A549 (cell line): ENCODE data around the gene ARHGEF10L. TPM values are rescaled to one million over a fixed set of nuclear protein-coding genes. Genes with fewer than 3 reads are reported as not detected.
A peak's percentile ranks its signal among the peaks of the same experiment; 100 is the strongest.

Experiments
- ATAC-seq, 2 experiments: fragments of 200-7000 bp in 1 of 2; fragments of >200 bp in 1 of 2; cut with Nextera tagmentation in 1 of 2; cut with Tn5 transposase in 1 of 2; 3 replicates each; pipeline versions ENCODE4 v1.8.0 to v1.9.1; 2018 to 2020; ENCODE audit warnings: mild to moderate bottlenecking in 1 of 2, moderate library complexity in 1 of 2
- CTCF ChIA-PET: fragments of 300-600 bp; sonication (Branson Sonifier 250); formaldehyde crosslinking; extraction: SDS; loops from one replicate; lab custom pipeline; 2021; ENCODE audit warnings: antibody characterized with exemption, inconsistent platforms; lab: Yijun Ruan, JAX
- POLR2A ChIA-PET: fragments of 350-600 bp; formaldehyde crosslinking; extraction: SDS; loops from one replicate; lab custom pipeline; 2021; ENCODE audit warnings: antibody characterized with exemption, inconsistent platforms; lab: Yijun Ruan, JAX
- DNase-seq, 2 experiments: peaks; one replicate each; pipeline versions ENCODE4 v3.0.0 to v3.0.0-alpha.2; 2011 to 2016; ENCODE audit warnings: low read depth in 1 of 2, low spot score in 1 of 2
- FAIRE-seq: peaks from 2 replicates; lab custom pipeline; 2011; peaks lifted over from hg19 to GRCh38; lab: Jason Lieb, UNC
- H3K27ac ChIP-seq, 2 experiments: fragments of >200 bp; sonication (Bioruptor Twin); formaldehyde crosslinking; 3 replicates each; pipeline ENCODE4 v1.5.1; 2016 to 2017
- H3K4me1 ChIP-seq: fragments of >200 bp; sonication (Bioruptor Twin); formaldehyde crosslinking; 3 replicates; pipeline ENCODE4 v1.6.1; 2016
- H3K4me2 ChIP-seq: fragments of >200 bp; sonication (Bioruptor Twin); formaldehyde crosslinking; 3 replicates; pipeline ENCODE4 v1.6.1; 2016
- H3K4me3 ChIP-seq: fragments of >200 bp; sonication (Bioruptor Twin); formaldehyde crosslinking; 3 replicates; pipeline ENCODE4 v1.5.1; 2016
- H3K9me3 ChIP-seq: fragments of >200 bp; sonication (Bioruptor Twin); formaldehyde crosslinking; 3 replicates; pipeline ENCODE4 v1.6.1; 2016
- BCL3 ChIP-seq: fragments of >200 bp; sonication (Bioruptor Twin); formaldehyde crosslinking; IDR thresholded peaks from 3 replicates; pipeline ENCODE4 v1.6.1; 2016
- CBX8 ChIP-seq: fragments of 200-600 bp; sonication (generic); IDR thresholded peaks from 2 replicates; pipeline ENCODE4 v1.6.1; 2016
- CEBPB ChIP-seq, 2 experiments: fragments of >200 bp in 1 of 2; sonication (Bioruptor Twin) in 1 of 2; formaldehyde crosslinking in 1 of 2; IDR thresholded peaks; 2 replicates each; pipeline ENCODE4 v1.6.1; 2012 to 2016
- CHD4 ChIP-seq: fragments of 200-600 bp; sonication (generic); IDR thresholded peaks from 2 replicates; pipeline ENCODE4 v1.6.1; 2016; ENCODE audit warnings: antibody characterized with exemption, mild to moderate bottlenecking, borderline replicate concordance
- CTCF ChIP-seq: fragments of >200 bp; sonication (Bioruptor Twin); formaldehyde crosslinking; IDR thresholded peaks from 3 replicates; pipeline ENCODE4 v1.5.1; 2016
- ELK1 ChIP-seq: fragments of 150-350 bp; IDR thresholded peaks from 2 replicates; pipeline ENCODE4 v1.6.1; 2014; ENCODE audit warnings: low read depth, mild to moderate bottlenecking, low read length
- EP300 ChIP-seq, 2 experiments: fragments of >200 bp; sonication (Bioruptor Twin); formaldehyde crosslinking; IDR thresholded peaks; 2 replicates in 1 of 2; 3 replicates in 1 of 2; pipeline ENCODE4 v1.6.1; 2016 to 2017
- FOSL2 ChIP-seq, 2 experiments: fragments of 450-650 bp in 1 of 2; fragments of >200 bp in 1 of 2; sonication (Bioruptor Twin) in 1 of 2; formaldehyde crosslinking; IDR thresholded peaks; 2 replicates each; pipeline versions ENCODE4 v1.5.0 to v1.6.1; 2016 to 2020; ENCODE audit warnings: mild to moderate bottlenecking in 1 of 2, moderate library complexity in 1 of 2
- GATA3 ChIP-seq: IDR thresholded peaks from 2 replicates; pipeline ENCODE4 v1.6.1; 2012; ENCODE audit warnings: borderline replicate concordance
- HDAC2 ChIP-seq: fragments of 200-600 bp; sonication (generic); IDR thresholded peaks from 2 replicates; pipeline ENCODE4 v1.6.1; 2016
- HEYL ChIP-seq: fragments of 250-450 bp; sonication (Bioruptor Pico); IDR thresholded peaks from 2 replicates; pipeline ENCODE4 v1.8.0; 2021; ENCODE audit warnings: mild to moderate bottlenecking, moderate library complexity
- HMGXB4 ChIP-seq: fragments of 250-450 bp; sonication (Bioruptor Pico); IDR thresholded peaks from 2 replicates; pipeline ENCODE4 v1.5.0; 2021; ENCODE audit warnings: mild to moderate bottlenecking, moderate library complexity, borderline replicate concordance
- HOXA7 ChIP-seq: fragments of 250-450 bp; sonication (Bioruptor Pico); IDR thresholded peaks from 2 replicates; pipeline ENCODE4 v1.5.0; 2020; ENCODE audit warnings: mild to moderate bottlenecking, moderate library complexity
- HOXB13 ChIP-seq: fragments of 250-450 bp; sonication (Bioruptor Pico); IDR thresholded peaks from 2 replicates; pipeline ENCODE4 v1.5.0; 2020; ENCODE audit warnings: low read depth, mild to moderate bottlenecking, moderate library complexity
- JUN ChIP-seq, 2 experiments: fragments of >200 bp; sonication (Bioruptor Twin); formaldehyde crosslinking; IDR thresholded peaks; 2 replicates in 1 of 2; 3 replicates in 1 of 2; pipeline ENCODE4 v1.6.1; 2016 to 2017
- JUNB ChIP-seq: fragments of >200 bp; sonication (Bioruptor Twin); formaldehyde crosslinking; IDR thresholded peaks from 2 replicates; pipeline ENCODE4 v1.6.1; 2016
- MYC ChIP-seq: IDR thresholded peaks from 2 replicates; pipeline ENCODE4 v1.6.1; 2012; ENCODE audit warnings: mild to moderate bottlenecking, inconsistent platforms, low read length, improper control_type of control experiment, borderline replicate concordance
- PHF8 ChIP-seq: fragments of 200-600 bp; sonication (generic); IDR thresholded peaks from 2 replicates; pipeline ENCODE4 v1.6.1; 2016; ENCODE audit warnings: low read depth, mild to moderate bottlenecking, antibody characterized with exemption, moderate library complexity, borderline replicate concordance
- RAD21 ChIP-seq, 2 experiments: fragments of >200 bp in 1 of 2; sonication (Bioruptor Twin) in 1 of 2; formaldehyde crosslinking in 1 of 2; IDR thresholded peaks in 1 of 2; conservative IDR thresholded peaks in 1 of 2; 2 replicates in 1 of 2; 3 replicates in 1 of 2; pipeline ENCODE4 v1.6.1; 2012 to 2018; ENCODE audit warnings: inconsistent platforms in 1 of 2
- RARB ChIP-seq: fragments of 250-450 bp; sonication (Bioruptor Pico); IDR thresholded peaks from 2 replicates; pipeline ENCODE4 v1.8.0; 2021; ENCODE audit warnings: mild to moderate bottlenecking, moderate library complexity
- RFX5 ChIP-seq: fragments of 450-650 bp; IDR thresholded peaks from 2 replicates; pipeline ENCODE4 v1.7.1; 2014; ENCODE audit warnings: antibody characterized with exemption, mild to moderate bottlenecking, moderate library complexity
- SMC3 ChIP-seq: fragments of >200 bp; sonication (Bioruptor Twin); formaldehyde crosslinking; IDR thresholded peaks from 3 replicates; pipeline ENCODE4 v1.6.1; 2018; ENCODE audit warnings: inconsistent platforms
- TP53 ChIP-seq: fragments of 250-450 bp; sonication (Bioruptor Pico); IDR thresholded peaks from 2 replicates; pipeline ENCODE4 v1.5.0; 2021; ENCODE audit warnings: mild to moderate bottlenecking, moderate library complexity
- ZC3H11A ChIP-seq: fragments of 450-650 bp; IDR thresholded peaks from 2 replicates; pipeline ENCODE4 v1.6.1; 2014; ENCODE audit warnings: antibody characterized with exemption, mild to moderate bottlenecking
- ZFP36 ChIP-seq: fragments of 450-650 bp; IDR thresholded peaks from 2 replicates; pipeline ENCODE4 v1.6.1; 2014; ENCODE audit warnings: borderline replicate concordance; ENCODE audit not compliant: partially characterized antibody
- WGBS: methylation state at CpG from one replicate; pipeline ENCODE4 v1.1.6; 2017; ENCODE audit errors: missing lambda C conversion rate; 5-methylcytosine and 5-hydroxymethylcytosine counted together
- polyA plus RNA-seq, 4 experiments: library from polyadenylated mRNA; depleted of rRNA in 3 of 4; stranded (reverse); fragments of >200 nt; fragmentation: RNase III in 1 of 4; extraction: RNeasy Plus Mini Kit Qiagen cat#74134 plus additional on column Dnase treatment in 1 of 4; gene quantifications; 2 replicates in 3 of 4; 3 replicates in 1 of 4; pipeline ENCODE4 v1.2.3, GENCODE V29; 2011 to 2017

The ARHGEF10L gene
- polyA plus RNA-seq, 2 of the 4 experiments (the other 2 are of a cell fraction): 3.5 to 5.2 TPM

GRCh38 chr1:17561561-17561985, 22.1 kb downstream of the ARHGEF10L start:
- CTCF ChIA-PET: interaction anchor here (0.7 to 2.6 kb wide), 4 partner anchors 12 to 59 kb away, joined by 3 to 11 read pairs (median 4); no protein-coding TSS in a partner anchor
- no peak overlapping the region for H3K4me2 ChIP-seq
- no peaks in the 10 kb centered on the region for H3K9me3 ChIP-seq
- H3K4me3 ChIP-seq: no peak overlapping the region
- TF ChIP-seq EP300 (IDR thresholded peaks at IDR 0.05) (no peak), ZC3H11A (no peak), CHD4 (no peak), ZFP36 (no peak), HOXA7 (CRISPR knock-in tag) (no peak), ELK1 (no peak), TP53 (no peak), FOSL2 (IDR thresholded peaks at IDR 0.05) (no peak), FOSL2 (CRISPR knock-in tag; IDR thresholded peaks at IDR 0.05) (no peak), JUNB (no peak), CBX8 (no peak), GATA3 (no peak), RARB (no peak)
- ATAC-seq (no peak), DNase-seq (no peak), FAIRE-seq (no peak)
- peaks cover 36% of the 10 kb centered on the region for H3K4me1 ChIP-seq
- POLR2A ChIA-PET: no interaction called here
- WGBS: 88% methylated on average over 5 of the region's 9 CpGs
- H3K27ac ChIP-seq: peak overlapping the region in 1 of 2 experiments; percentile 61; a peak in 3 of 6 replicates

GRCh38 chr1:17562375-17562774, 22.9 kb downstream of the ARHGEF10L start:
- ChIA-PET CTCF (interaction anchor here (1.1 to 2.6 kb wide), 2 partner anchors 12 to 60 kb away, joined by 3 to 11 read pairs; no protein-coding TSS in a partner anchor), POLR2A (no interaction called here)
- WGBS: 97% methylated on average over 5 of the region's 5 CpGs
- FAIRE-seq: no peak
- no peak for DNase-seq
- no peaks in the 10 kb centered on the region for H3K9me3 ChIP-seq
- H3K4me2 ChIP-seq: no peak overlapping the region
- H3K4me3 ChIP-seq: no peak overlapping the region
- no peak overlapping the region for H3K27ac ChIP-seq
- peaks cover 36% of the 10 kb centered on the region for H3K4me1 ChIP-seq
- TF ChIP-seq JUN (IDR thresholded peaks at IDR 0.05) (no peak), SMC3 (no peak)
- no peak for ATAC-seq

- Histone ChIP-seq H3K4me1 (peaks cover 34% of the 10 kb centered on the region), H3K9me3 (no peaks in the 10 kb centered on the region), H3K4me2 (no peak overlapping the region), H3K4me3 (no peak overlapping the region), H3K27ac (peak overlapping the region in 1 of 2 experiments; percentile 28; a peak in 1 of 6 replicates)
- ChIA-PET CTCF (interaction anchor here (1.1 to 2.6 kb wide), 3 partner anchors 10 to 63 kb away, joined by 3 to 11 read pairs (median 3); no protein-coding TSS in a partner anchor), POLR2A (no interaction called here)
- WGBS: 86% methylated on average over 4 of the region's 8 CpGs
- DNase-seq (no peak), FAIRE-seq (no peak), ATAC-seq (no peak)
- TF ChIP-seq TP53 (no peak), HOXB13 (no peak), RARB (no peak), HDAC2 (no peak), HMGXB4 (CRISPR knock-in tag) (no peak), MYC (no peak), RAD21 (conservative IDR thresholded peaks at IDR 0.05 in 1 of 2, IDR thresholded peaks at IDR 0.05 in 1 of 2) (no peak), CEBPB (IDR thresholded peaks at IDR 0.05) (no peak), BCL3 (no peak), RFX5 (no peak), HEYL (CRISPR knock-in tag) (no peak), CTCF (no peak), ZFP36 (no peak), PHF8 (no peak), SMC3 (no peak)
Measured at GRCh38 chr1:17563494-17564281, 24.2 kb downstream of the ARHGEF10L start.
